SK-N-SH treated with all-trans-retinoic acid at 6 μM for 48 hours (cell line): Measurements from ENCODE around the gene DLG5.

Experiments used
- ARNTL ChIP-seq: fragments of 450-650 bp; formaldehyde crosslinking; IDR thresholded peaks from 2 replicates; pipeline ENCODE4 v1.5.0; 2020; ENCODE audit warnings: low read depth, mild to moderate bottlenecking, moderate library complexity, borderline replicate concordance
- PPARA ChIP-seq: fragments of 250-450 bp; sonication (Bioruptor Pico); IDR thresholded peaks from 2 replicates; pipeline ENCODE4 v1.5.0; 2020; ENCODE audit warnings: mild to moderate bottlenecking, borderline replicate concordance
- RARB ChIP-seq: fragments of 250-450 bp; sonication (Bioruptor Pico); IDR thresholded peaks from 2 replicates; pipeline ENCODE4 v1.8.0; 2021; ENCODE audit warnings: mild to moderate bottlenecking, moderate library complexity
- SNAI2 ChIP-seq: fragments of 250-450 bp; sonication (Bioruptor Pico); IDR thresholded peaks from 2 replicates; pipeline ENCODE4 v1.5.0; 2020; ENCODE audit warnings: mild to moderate bottlenecking, moderate library complexity
- TCF4 ChIP-seq: fragments of 250-450 bp; sonication (Bioruptor Pico); IDR thresholded peaks from 2 replicates; pipeline ENCODE4 v1.8.0; 2021; ENCODE audit warnings: mild to moderate bottlenecking, moderate library complexity, borderline replicate concordance
- ZNF565 ChIP-seq: fragments of 450-650 bp; formaldehyde crosslinking; conservative IDR thresholded peaks from 2 replicates; pipeline ENCODE4 v1.5.0; 2020; ENCODE audit warnings: low read depth, mild to moderate bottlenecking, moderate library complexity
- TF ChIP-seq, protein P1 (sequence below): fragments of 250-450 bp; sonication (Bioruptor Pico); IDR thresholded peaks from 2 replicates; pipeline ENCODE4 v1.5.1; 2021; ENCODE audit warnings: mild to moderate bottlenecking, moderate library complexity

DNA sequence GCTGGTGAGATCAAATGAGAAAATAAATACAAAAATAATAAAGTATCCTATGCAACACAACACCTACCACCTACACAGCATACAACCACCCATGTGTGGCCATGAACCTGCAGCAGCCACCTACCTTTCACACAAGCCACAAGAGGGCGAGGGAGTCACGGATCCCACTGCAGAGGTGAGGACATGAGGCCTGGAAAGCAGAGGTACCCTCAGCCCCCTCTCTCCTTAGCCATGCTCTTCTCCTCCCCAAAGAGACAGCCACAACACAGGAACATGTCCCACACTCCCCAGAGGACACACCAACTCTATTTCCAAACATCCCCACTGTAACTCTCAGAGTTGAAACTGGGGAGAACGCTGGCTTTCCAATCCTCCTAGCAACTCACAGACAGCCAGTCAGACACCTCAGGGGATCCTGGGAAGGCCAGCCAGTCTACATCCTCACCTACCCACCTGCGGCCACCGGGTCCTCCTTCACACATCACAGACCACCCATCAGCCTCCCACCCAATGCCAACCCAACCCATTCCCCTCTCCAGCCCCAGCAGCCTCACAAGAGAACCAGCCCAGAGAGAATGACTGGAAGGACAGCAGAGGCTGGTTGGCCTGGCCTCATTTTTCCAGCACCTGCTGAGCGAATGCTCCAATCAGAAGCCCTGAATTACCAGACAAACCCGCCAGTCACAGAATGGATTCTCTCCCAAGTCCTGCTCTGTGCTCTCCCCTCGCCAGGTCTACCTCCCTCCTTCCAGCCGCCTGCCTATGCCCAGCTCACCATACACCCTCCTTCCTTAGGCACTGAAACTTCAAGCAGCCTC is 18.4 kb downstream of the DLG5 start:
- TF ChIP-seq SNAI2 (CRISPR knock-in tag) (no peak), RARB (CRISPR knock-in tag) (no peak), ARNTL (CRISPR knock-in tag) (no peak), TCF4 (CRISPR knock-in tag) (no peak), PPARA (no peak), ZNF565 (no peak)
- TF ChIP-seq, protein P1, sequence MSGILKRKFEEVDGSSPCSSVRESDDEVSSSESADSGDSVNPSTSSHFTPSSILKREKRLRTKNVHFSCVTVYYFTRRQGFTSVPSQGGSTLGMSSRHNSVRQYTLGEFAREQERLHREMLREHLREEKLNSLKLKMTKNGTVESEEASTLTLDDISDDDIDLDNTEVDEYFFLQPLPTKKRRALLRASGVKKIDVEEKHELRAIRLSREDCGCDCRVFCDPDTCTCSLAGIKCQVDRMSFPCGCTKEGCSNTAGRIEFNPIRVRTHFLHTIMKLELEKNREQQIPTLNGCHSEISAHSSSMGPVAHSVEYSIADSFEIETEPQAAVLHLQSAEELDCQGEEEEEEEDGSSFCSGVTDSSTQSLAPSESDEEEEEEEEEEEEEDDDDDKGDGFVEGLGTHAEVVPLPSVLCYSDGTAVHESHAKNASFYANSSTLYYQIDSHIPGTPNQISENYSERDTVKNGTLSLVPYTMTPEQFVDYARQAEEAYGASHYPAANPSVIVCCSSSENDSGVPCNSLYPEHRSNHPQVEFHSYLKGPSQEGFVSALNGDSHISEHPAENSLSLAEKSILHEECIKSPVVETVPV (CRISPR knock-in tag), result no peak
